Ishikawa (cell line): ENCODE data around the gene CCDC91.
A peak's percentile ranks its signal among the peaks of the same experiment; 100 is the strongest.

Source experiments
- CEBPB ChIP-seq: IDR thresholded peaks from 2 replicates; pipeline ENCODE4 v1.6.1; 2012
- CREB1 ChIP-seq: IDR thresholded peaks from 2 replicates; pipeline ENCODE4 v1.6.1; 2012; ENCODE audit warnings: low read depth
- EGR1 ChIP-seq: IDR thresholded peaks from 2 replicates; pipeline ENCODE4 v1.6.1; 2012
- EP300 ChIP-seq: IDR thresholded peaks from 2 replicates; pipeline ENCODE4 v1.6.1; 2012; ENCODE audit warnings: borderline replicate concordance
- FOXM1 ChIP-seq: IDR thresholded peaks from 2 replicates; pipeline ENCODE4 v1.6.1; 2012; ENCODE audit warnings: low read depth, borderline replicate concordance
- NFIC ChIP-seq: IDR thresholded peaks from 2 replicates; pipeline ENCODE4 v1.6.1; 2012
- RAD21 ChIP-seq: IDR thresholded peaks from 2 replicates; pipeline ENCODE4 v1.6.1; 2012; ENCODE audit warnings: low read depth
- TAF1 ChIP-seq: IDR thresholded peaks from 2 replicates; pipeline ENCODE4 v1.6.1; 2012; ENCODE audit warnings: low read depth, mild to moderate bottlenecking
- TCF12 ChIP-seq: IDR thresholded peaks from 2 replicates; pipeline ENCODE4 v1.6.1; 2012; ENCODE audit warnings: low read depth
- TEAD4 ChIP-seq: IDR thresholded peaks from 2 replicates; pipeline ENCODE4 v1.6.1; 2012
- YY1 ChIP-seq: IDR thresholded peaks from 2 replicates; pipeline ENCODE4 v1.6.1; 2012; ENCODE audit warnings: low read depth
- ZBTB7A ChIP-seq: IDR thresholded peaks from 2 replicates; pipeline ENCODE4 v1.6.1; 2012; ENCODE audit warnings: low read depth
- TF ChIP-seq, protein P1 (sequence below): IDR thresholded peaks from 2 replicates; pipeline ENCODE4 v1.6.1; 2012
- TF ChIP-seq, protein P2 (sequence below): IDR thresholded peaks from 2 replicates; pipeline ENCODE4 v1.6.1; 2012
- TF ChIP-seq, protein P3 (sequence below): IDR thresholded peaks from 2 replicates; pipeline ENCODE4 v1.6.1; 2012; ENCODE audit warnings: low read depth, mild to moderate bottlenecking

Gene CCDC91, protein sequence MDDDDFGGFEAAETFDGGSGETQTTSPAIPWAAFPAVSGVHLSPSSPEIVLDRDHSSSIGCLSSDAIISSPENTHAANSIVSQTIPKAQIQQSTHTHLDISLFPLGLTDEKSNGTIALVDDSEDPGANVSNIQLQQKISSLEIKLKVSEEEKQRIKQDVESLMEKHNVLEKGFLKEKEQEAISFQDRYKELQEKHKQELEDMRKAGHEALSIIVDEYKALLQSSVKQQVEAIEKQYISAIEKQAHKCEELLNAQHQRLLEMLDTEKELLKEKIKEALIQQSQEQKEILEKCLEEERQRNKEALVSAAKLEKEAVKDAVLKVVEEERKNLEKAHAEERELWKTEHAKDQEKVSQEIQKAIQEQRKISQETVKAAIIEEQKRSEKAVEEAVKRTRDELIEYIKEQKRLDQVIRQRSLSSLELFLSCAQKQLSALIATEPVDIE

DNA sequence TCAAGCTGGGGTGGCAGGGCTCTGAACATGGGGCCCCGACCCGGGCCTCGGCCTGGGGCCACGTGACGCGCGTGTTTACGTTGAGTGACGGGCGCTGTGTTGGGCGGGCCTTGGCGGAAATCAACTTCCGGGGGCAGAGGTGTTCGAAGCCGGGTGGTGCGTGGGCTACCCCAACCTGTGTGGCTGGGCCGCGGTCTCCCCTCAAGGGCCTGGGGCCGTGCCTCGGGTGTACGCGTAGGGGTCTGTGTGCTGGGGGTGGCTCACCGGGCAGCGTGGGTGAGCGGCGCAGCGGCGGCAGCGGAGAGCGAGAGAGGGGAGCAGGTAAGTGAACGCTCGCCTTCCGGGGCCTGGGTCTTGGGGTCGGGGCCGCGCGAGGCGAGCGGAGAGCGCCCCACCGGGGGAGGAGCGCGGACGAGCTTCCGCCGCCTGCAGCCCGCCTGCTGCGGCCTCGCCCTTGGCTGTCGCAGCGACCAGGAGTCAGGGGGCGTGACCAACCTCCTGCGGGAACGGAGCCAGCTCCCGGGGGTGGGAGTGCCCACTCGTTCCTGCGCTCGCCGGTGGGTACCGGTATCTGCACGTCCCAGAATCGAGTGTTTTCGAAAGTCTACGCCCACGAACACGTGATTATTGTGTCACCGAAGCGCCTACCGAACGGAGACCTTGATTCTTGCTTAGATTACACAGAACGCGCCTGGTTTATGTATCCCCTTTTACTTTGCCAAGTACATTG is at the start of gene CCDC91:
CCDC91 (plus strand) TSS at position 136 of the 730 bp plus-strand sequence. CDS start 66,760 bp downstream, outside the sequence.
- TF ChIP-seq, protein P1, sequence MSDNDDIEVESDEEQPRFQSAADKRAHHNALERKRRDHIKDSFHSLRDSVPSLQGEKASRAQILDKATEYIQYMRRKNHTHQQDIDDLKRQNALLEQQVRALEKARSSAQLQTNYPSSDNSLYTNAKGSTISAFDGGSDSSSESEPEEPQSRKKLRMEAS: peak; percentile 97
- TF ChIP-seq TEAD4 (no peak; the same call in 1 of the 2 replicates), ZBTB7A (peak; percentile 98), TCF12 (peak; percentile 73), EP300 (no peak), EGR1 (peak; percentile 66), CREB1 (peak; percentile 77), TAF1 (peak; percentile 83), NFIC (peak; percentile 63; the same call in 1 of the 2 replicates), RAD21 (no peak), YY1 (no peak), CEBPB (no peak; the same call in 1 of the 2 replicates), FOXM1 (no peak; the same call in 1 of the 2 replicates)
- TF ChIP-seq, protein P2, sequence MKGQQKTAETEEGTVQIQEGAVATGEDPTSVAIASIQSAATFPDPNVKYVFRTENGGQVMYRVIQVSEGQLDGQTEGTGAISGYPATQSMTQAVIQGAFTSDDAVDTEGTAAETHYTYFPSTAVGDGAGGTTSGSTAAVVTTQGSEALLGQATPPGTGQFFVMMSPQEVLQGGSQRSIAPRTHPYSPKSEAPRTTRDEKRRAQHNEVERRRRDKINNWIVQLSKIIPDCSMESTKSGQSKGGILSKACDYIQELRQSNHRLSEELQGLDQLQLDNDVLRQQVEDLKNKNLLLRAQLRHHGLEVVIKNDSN: peak; percentile 99
- TF ChIP-seq, protein P3, sequence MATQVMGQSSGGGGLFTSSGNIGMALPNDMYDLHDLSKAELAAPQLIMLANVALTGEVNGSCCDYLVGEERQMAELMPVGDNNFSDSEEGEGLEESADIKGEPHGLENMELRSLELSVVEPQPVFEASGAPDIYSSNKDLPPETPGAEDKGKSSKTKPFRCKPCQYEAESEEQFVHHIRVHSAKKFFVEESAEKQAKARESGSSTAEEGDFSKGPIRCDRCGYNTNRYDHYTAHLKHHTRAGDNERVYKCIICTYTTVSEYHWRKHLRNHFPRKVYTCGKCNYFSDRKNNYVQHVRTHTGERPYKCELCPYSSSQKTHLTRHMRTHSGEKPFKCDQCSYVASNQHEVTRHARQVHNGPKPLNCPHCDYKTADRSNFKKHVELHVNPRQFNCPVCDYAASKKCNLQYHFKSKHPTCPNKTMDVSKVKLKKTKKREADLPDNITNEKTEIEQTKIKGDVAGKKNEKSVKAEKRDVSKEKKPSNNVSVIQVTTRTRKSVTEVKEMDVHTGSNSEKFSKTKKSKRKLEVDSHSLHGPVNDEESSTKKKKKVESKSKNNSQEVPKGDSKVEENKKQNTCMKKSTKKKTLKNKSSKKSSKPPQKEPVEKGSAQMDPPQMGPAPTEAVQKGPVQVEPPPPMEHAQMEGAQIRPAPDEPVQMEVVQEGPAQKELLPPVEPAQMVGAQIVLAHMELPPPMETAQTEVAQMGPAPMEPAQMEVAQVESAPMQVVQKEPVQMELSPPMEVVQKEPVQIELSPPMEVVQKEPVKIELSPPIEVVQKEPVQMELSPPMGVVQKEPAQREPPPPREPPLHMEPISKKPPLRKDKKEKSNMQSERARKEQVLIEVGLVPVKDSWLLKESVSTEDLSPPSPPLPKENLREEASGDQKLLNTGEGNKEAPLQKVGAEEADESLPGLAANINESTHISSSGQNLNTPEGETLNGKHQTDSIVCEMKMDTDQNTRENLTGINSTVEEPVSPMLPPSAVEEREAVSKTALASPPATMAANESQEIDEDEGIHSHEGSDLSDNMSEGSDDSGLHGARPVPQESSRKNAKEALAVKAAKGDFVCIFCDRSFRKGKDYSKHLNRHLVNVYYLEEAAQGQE: no peak

DNA sequence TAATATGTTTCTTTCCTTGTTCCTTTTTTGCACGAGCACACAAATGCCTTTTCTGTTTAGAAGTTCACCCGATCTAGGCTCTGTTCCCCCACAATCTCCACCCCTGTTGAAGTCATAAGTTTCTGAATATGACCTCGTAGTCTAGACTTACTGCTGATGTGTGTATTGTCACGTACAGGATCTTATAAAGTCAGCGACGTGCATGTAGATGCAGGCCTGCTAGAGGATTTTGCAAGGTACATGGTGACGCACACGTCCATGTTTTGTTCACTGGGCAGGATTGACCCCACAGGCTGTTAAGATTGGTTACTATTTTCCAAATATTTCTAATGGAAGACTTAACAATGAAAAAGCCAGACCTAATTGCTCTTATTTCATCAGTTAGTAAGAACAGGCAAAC is 46.2 kb upstream of the CCDC91 start:
- TF ChIP-seq, protein P2: no peak
- no peak for TF ChIP-seq NFIC
- TF ChIP-seq FOXM1: no peak
- no peak for TF ChIP-seq CREB1
- TF ChIP-seq, protein P1: no peak
- TF ChIP-seq, protein P3: no peak
- no peak for TF ChIP-seq YY1
- TF ChIP-seq CEBPB: no peak
- TF ChIP-seq TEAD4: no peak
- TF ChIP-seq TAF1: no peak

DNA sequence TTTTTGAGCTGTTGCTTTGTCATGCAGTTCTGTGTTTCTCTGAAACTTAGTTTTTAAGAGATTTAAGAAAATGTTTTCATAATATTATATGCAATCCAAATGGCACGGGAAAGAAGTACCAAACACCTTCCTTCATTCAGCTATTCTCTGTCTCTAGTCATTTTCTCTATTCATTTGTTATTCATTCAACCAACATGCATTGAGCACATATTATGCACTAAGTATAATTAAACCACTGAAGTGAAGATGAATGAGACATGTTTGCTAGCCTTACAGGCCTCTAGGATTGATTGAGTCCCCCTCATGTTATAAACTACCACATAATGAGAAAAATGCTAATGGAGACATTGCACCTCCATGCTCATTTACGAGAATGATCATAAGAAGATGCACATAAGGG is 45.7 kb upstream of the CCDC91 start:
- TF ChIP-seq CREB1: no peak
- no peak for TF ChIP-seq NFIC
- TF ChIP-seq, protein P2: no peak
- no peak for TF ChIP-seq EGR1
- no peak for TF ChIP-seq TAF1
- TF ChIP-seq, protein P1: no peak
- TF ChIP-seq FOXM1: no peak
- TF ChIP-seq YY1: no peak
- TF ChIP-seq CEBPB: no peak
- TF ChIP-seq RAD21: no peak
- TF ChIP-seq, protein P3: no peak
